ENCODE data around the gene SERP1. TPM values are rescaled to one million over a fixed set of nuclear protein-coding genes. Genes with fewer than 3 reads are reported as not detected.
A peak's percentile ranks its signal among the peaks of the same experiment; 100 is the strongest.

SERP1 gene
- total RNA-seq: 100 to 1,000 TPM; 115 TPM

- POLR2A ChIA-PET: interaction anchor here (0.8 to 3.8 kb wide), 10 partner anchors 9 to 216 kb away, joined by 3 to 46 read pairs (median 4); partner anchors contain the start of genes SELENOT, SIAH2 and TSC22D2
- CTCF ChIA-PET: interaction anchor here (1.2 to 2.8 kb wide), 2 partner anchors 14 to 159 kb away, joined by 3 to 13 read pairs; no protein-coding TSS in a partner anchor
- Mint-ChIP-seq H3K9me3 (no peaks in the 10 kb centered on the region), H3K4me3 (peak within 1 kb of the TSS; percentile 95), H3K4me1 (ENCODE audit: low read depth) (peaks cover 59% of the 10 kb centered on the region), H3K36me3 (ENCODE audit: low read depth) (peaks cover 61% of the 10 kb centered on the region), H3K27me3 (no peaks in the 10 kb centered on the region), H3K27ac (peak within 1 kb of the TSS; percentile 99)
- DNase-seq: peak; percentile 98
- peak; percentile 91 for ATAC-seq
- no peak for TF ChIP-seq CTCF (IDR thresholded peaks at IDR 0.05)
- intact Hi-C loops (cut with micrococcal nuclease): loop anchor here (2.0 to 10.0 kb wide), 3 partner anchors 56 to 216 kb away; partner anchors contain the start of genes ERICH6, SELENOT and SIAH2
Measured at GRCh38 chr3:150546226-150547044, at the start of gene SERP1, which contains the start of gene EIF2A. Gene SERP1, minus strand, starts transcription at chr3:150546496. Its CDS starts 361 bp downstream, at chr3:150546135. Gene EIF2A, plus strand, starts transcription at chr3:150546787. Its CDS starts 16 bp downstream, at chr3:150546803.

- Mint-ChIP-seq H3K4me3 (no peak overlapping the region), H3K4me1 (ENCODE audit: low read depth) (peaks cover 14% of the 10 kb centered on the region), H3K9me3 (no peaks in the 10 kb centered on the region), H3K27me3 (no peaks in the 10 kb centered on the region), H3K27ac (no peak overlapping the region), H3K36me3 (ENCODE audit: low read depth) (peaks cover 1% of the 10 kb centered on the region)
- DNase-seq (no peak), ATAC-seq (peak; percentile 71)
- POLR2A ChIA-PET: interaction anchor here (0.7 to 3.3 kb wide), 4 partner anchors 8 to 502 kb away, joined by 3 to 19 read pairs (median 5); partner anchors contain the start of gene SELENOT
- intact Hi-C loops (cut with micrococcal nuclease): no loop called here
- CTCF ChIA-PET: interaction anchor here (0.8 to 2.8 kb wide), 2 partner anchors 11 to 39 kb away, joined by 3 to 12 read pairs; no protein-coding TSS in a partner anchor
- no peak for TF ChIP-seq CTCF (IDR thresholded peaks at IDR 0.05)
Measured at GRCh38 chr3:150594150-150594549, 47.9 kb upstream of the SERP1 start.

GRCh38 chr3:150589759-150590158, 43.5 kb upstream of the SERP1 start:
- ATAC-seq: peak; percentile 43
- no peak for TF ChIP-seq CTCF (IDR thresholded peaks at IDR 0.05)
- Mint-ChIP-seq H3K4me1 (ENCODE audit: low read depth) (peaks cover 19% of the 10 kb centered on the region), H3K9me3 (no peaks in the 10 kb centered on the region), H3K4me3 (no peak overlapping the region), H3K36me3 (ENCODE audit: low read depth) (peaks cover 15% of the 10 kb centered on the region), H3K27ac (peak overlapping the region; percentile 36), H3K27me3 (no peaks in the 10 kb centered on the region)
- POLR2A ChIA-PET: interaction anchor here (2.5 kb wide), 1 partner anchor 13 kb away, joined by 14 read pairs; the partner anchor contains the start of gene SELENOT
- intact Hi-C loops (cut with micrococcal nuclease): no loop called here
- no peak for DNase-seq
- CTCF ChIA-PET: interaction anchor here (1.5 kb wide), 1 partner anchor 13 kb away, joined by 4 read pairs; the partner anchor contains the start of gene SELENOT

- CTCF ChIA-PET: interaction anchor here (1.2 to 1.5 kb wide), 4 partner anchors 10 to 199 kb away, joined by 3 to 6 read pairs (median 4); partner anchors contain the start of gene SELENOT
- peak overlapping the region; percentile 32 for H3K27ac Mint-ChIP-seq
Measured at GRCh38 chr3:150588027-150588830, 41.9 kb upstream of the SERP1 start.

More at GRCh38 chr3:150588027-150588830, 41.9 kb upstream of the SERP1 start:
- H3K4me1 Mint-ChIP-seq (ENCODE audit: low read depth): peaks cover 16% of the 10 kb centered on the region
- TF ChIP-seq CTCF (IDR thresholded peaks at IDR 0.05): no peak
- ATAC-seq (no peak), DNase-seq (no peak)
- H3K36me3 Mint-ChIP-seq (ENCODE audit: low read depth): peaks cover 19% of the 10 kb centered on the region
- H3K9me3 Mint-ChIP-seq: no peaks in the 10 kb centered on the region
- no peaks in the 10 kb centered on the region for H3K27me3 Mint-ChIP-seq
- intact Hi-C loops (cut with micrococcal nuclease): no loop called here
- no peak overlapping the region for H3K4me3 Mint-ChIP-seq
- POLR2A ChIA-PET: interaction anchor here (0.6 to 2.5 kb wide), 3 partner anchors 14 to 150 kb away, joined by 3 to 14 read pairs (median 3); partner anchors contain the start of gene SELENOT

All from activated CD8-positive, alpha-beta T cell treated with anti-CD3 and anti-CD28 coated beads for 36 hours (primary cell).